GM23338 (cell line): Measurements from ENCODE around the gene KPNA5. TPM values are rescaled to one million over a fixed set of nuclear protein-coding genes. Genes with fewer than 3 reads are reported as not detected.
"Not testable (repeated sequence)": the region's sequence is repeated elsewhere in the genome, so short reads cannot be mapped to it uniquely, and the experiment has no call there.

Source experiments
- ATAC-seq: fragments of 200-7000 bp; cut with Tn5 transposase; 3 replicates; pipeline ENCODE4 v1.9.1; 2020
- DNase-seq: peaks from one replicate; pipeline ENCODE4 v3.0.0-alpha.2; 2015; ENCODE audit warnings: low spot score
- H2AFZ ChIP-seq: fragments of 200-600 bp; sonication (generic); 2 replicates; pipeline ENCODE4 v1.8.0; 2016; ENCODE audit warnings: antibody characterized with exemption, mild to moderate bottlenecking, moderate library complexity
- H3F3A ChIP-seq: fragments of 200-600 bp; sonication (generic); replicated peaks from 2 replicates; pipeline ENCODE4 v1.8.0; 2017; ENCODE audit warnings: antibody characterized with exemption, mixed run types, low read depth
- H3K27ac ChIP-seq: fragments of 200-600 bp; sonication (generic); 2 replicates; pipeline ENCODE4 v1.6.1; 2016; ENCODE audit warnings: low read depth
- H3K27me3 ChIP-seq: fragments of 200-600 bp; sonication (generic); 2 replicates; pipeline ENCODE4 v1.8.0; 2016; ENCODE audit warnings: mild to moderate bottlenecking, mixed run types, moderate library complexity; ENCODE audit not compliant: insufficient read depth
- H3K36me3 ChIP-seq: fragments of 200-600 bp; sonication (generic); 2 replicates; pipeline ENCODE4 v1.8.0; 2016; ENCODE audit warnings: mild to moderate bottlenecking; ENCODE audit not compliant: insufficient read depth
- H3K4me1 ChIP-seq: fragments of 200-600 bp; sonication (generic); 2 replicates; pipeline ENCODE4 v1.8.0; 2016; ENCODE audit warnings: mild to moderate bottlenecking, moderate library complexity; ENCODE audit not compliant: insufficient read depth
- H3K4me2 ChIP-seq: fragments of 200-600 bp; sonication (generic); 2 replicates; pipeline ENCODE4 v1.7.1; 2017; ENCODE audit warnings: mixed run types
- H3K4me3 ChIP-seq: fragments of 200-600 bp; sonication (generic); 2 replicates; pipeline ENCODE4 v1.6.1; 2016; ENCODE audit warnings: mixed run types
- H3K79me2 ChIP-seq: fragments of 200-600 bp; sonication (generic); replicated peaks from 2 replicates; pipeline ENCODE4 v1.8.0; 2017; ENCODE audit warnings: mild to moderate bottlenecking; ENCODE audit not compliant: insufficient read depth
- H3K9me2 ChIP-seq: fragments of 200-600 bp; sonication (generic); 2 replicates; pipeline ENCODE4 v1.8.0; 2017; ENCODE audit not compliant: insufficient read depth
- H4K20me1 ChIP-seq: fragments of 200-600 bp; sonication (generic); replicated peaks from 2 replicates; pipeline ENCODE4 v1.8.0; 2017; ENCODE audit warnings: mild to moderate bottlenecking; ENCODE audit not compliant: insufficient read depth
- H3K27ac Mint-ChIP-seq: 2 replicates; pipeline ENCODE4 v1.8.0; 2020; ENCODE audit warnings: inconsistent platforms, mild to moderate bottlenecking, moderate library complexity, mixed read lengths
- H3K27me3 Mint-ChIP-seq: 3 replicates; pipeline ENCODE4 v1.8.0; 2022; ENCODE audit warnings: low read depth, mild to moderate bottlenecking, moderate library complexity, mixed read lengths, inconsistent platforms; ENCODE audit not compliant: insufficient read depth, poor library complexity
- H3K36me3 Mint-ChIP-seq: 3 replicates; pipeline ENCODE4 v1.8.0; 2021; ENCODE audit warnings: low read depth, mild to moderate bottlenecking, inconsistent platforms, moderate library complexity, mixed read lengths
- H3K4me1 Mint-ChIP-seq: 3 replicates; pipeline ENCODE4 v1.8.0; 2020; ENCODE audit warnings: mild to moderate bottlenecking, inconsistent platforms, mixed read lengths
- H3K4me3 Mint-ChIP-seq: 3 replicates; pipeline ENCODE4 v1.8.0; 2021; ENCODE audit warnings: moderate library complexity, mild to moderate bottlenecking, inconsistent platforms, mixed read lengths
- H3K9me3 Mint-ChIP-seq: 3 replicates; pipeline ENCODE4 v1.8.0; 2020; ENCODE audit warnings: moderate library complexity, mild to moderate bottlenecking, inconsistent platforms, mixed read lengths
- CREB1 ChIP-seq: fragments of 250-450 bp; sonication (Bioruptor Pico); IDR thresholded peaks from 2 replicates; pipeline ENCODE4 v1.5.0; 2020; ENCODE audit warnings: low read depth, mild to moderate bottlenecking, moderate library complexity
- EZH2 ChIP-seq: fragments of 200-600 bp; sonication (generic); IDR thresholded peaks from one replicate; pipeline ENCODE4 v1.8.0; 2017; ENCODE audit warnings: antibody characterized with exemption, mild to moderate bottlenecking, low read depth; ENCODE audit not compliant: unreplicated experiment
- POLR2AphosphoS5 ChIP-seq: IDR thresholded peaks from 2 replicates; pipeline ENCODE4 v1.6.1; 2016; ENCODE audit warnings: antibody characterized with exemption, low read depth
- REST ChIP-seq: IDR thresholded peaks from one replicate; pipeline ENCODE4 v1.6.1; 2018; ENCODE audit warnings: antibody characterized with exemption; ENCODE audit not compliant: unreplicated experiment
- STAT1 ChIP-seq: IDR thresholded peaks from one replicate; pipeline ENCODE4 v1.6.1; 2016; ENCODE audit warnings: antibody characterized with exemption; ENCODE audit not compliant: unreplicated experiment
- ZNF114 ChIP-seq: fragments of 250-450 bp; sonication (Bioruptor Pico); IDR thresholded peaks from 2 replicates; pipeline ENCODE4 v1.5.0; 2020; ENCODE audit warnings: mild to moderate bottlenecking, moderate library complexity
- ZNF331 ChIP-seq: fragments of 250-450 bp; sonication (Bioruptor Pico); IDR thresholded peaks from 2 replicates; pipeline ENCODE4 v1.5.0; 2020; ENCODE audit warnings: low read depth, mild to moderate bottlenecking, moderate library complexity
- ZNF462 ChIP-seq: fragments of 250-450 bp; sonication (Bioruptor Pico); IDR thresholded peaks from 2 replicates; pipeline ENCODE4 v1.5.0; 2020; ENCODE audit warnings: mild to moderate bottlenecking, moderate library complexity
- polyA plus RNA-seq: library from polyadenylated mRNA; unstranded; fragments of >200 nt; fragmentation: Nextera tagmentation; extraction: Ambion mirVana; gene quantifications from 2 replicates; pipeline ENCODE4 v1.2.1, GENCODE V29; 2016
- total RNA-seq: library from RNA; depleted of rRNA; stranded (reverse); fragments of >200 nt; shearing (Covaris generic); gene quantifications from 2 replicates; pipeline ENCODE4 v1.2.3, GENCODE V29; 2014
- TF ChIP-seq, protein P1 (sequence below): IDR thresholded peaks from 2 replicates; pipeline ENCODE4 v1.6.1; 2016; ENCODE audit warnings: antibody characterized with exemption
- TF ChIP-seq, protein P2 (sequence below), 2 experiments: fragments of 200-600 bp in 1 of 2; sonication (generic) in 1 of 2; conservative IDR thresholded peaks; 2 replicates each; pipeline versions ENCODE4 v1.5.1 to v1.6.1; 2016 to 2017; ENCODE audit warnings: antibody characterized with exemption in 2 of 2, low read depth in 2 of 2, mild to moderate bottlenecking in 2 of 2, moderate library complexity in 1 of 2

Gene KPNA5
- total and polyA plus RNA-seq, 2 experiments from 2014 or later = 6.9 to 16.3 TPM

DNA sequence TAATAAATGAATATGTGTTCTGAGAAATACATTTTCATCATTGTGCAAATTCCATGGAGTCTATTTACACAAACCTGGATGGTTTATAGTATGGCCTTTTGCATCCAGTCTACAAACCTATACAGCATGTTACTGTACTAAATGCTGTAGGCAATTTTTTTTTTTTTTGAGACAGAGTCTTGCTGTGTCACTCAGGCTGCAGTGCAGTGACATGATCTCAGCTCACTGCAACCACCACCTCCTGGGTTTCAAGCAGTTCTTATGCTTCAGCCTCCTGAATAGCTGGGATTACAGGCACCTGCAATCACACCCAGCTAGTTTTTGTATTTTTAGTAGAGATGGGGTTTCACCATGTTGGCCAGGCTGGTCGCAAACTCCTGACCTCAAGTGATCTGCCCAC is 22.9 kb downstream of the KPNA5 start:
- H3K9me2 ChIP-seq, H3K4me2 ChIP-seq, H4K20me1 ChIP-seq, H3K27me3 ChIP-seq, H3K9me3 Mint-ChIP-seq, H3K4me3 Mint-ChIP-seq, H3K27me3 Mint-ChIP-seq, H3K4me1 ChIP-seq, ATAC-seq, H3K27ac Mint-ChIP-seq, H3F3A ChIP-seq, H3K27ac ChIP-seq, H3K4me1 Mint-ChIP-seq, H2AFZ ChIP-seq, H3K79me2 ChIP-seq, H3K4me3 ChIP-seq, DNase-seq: not testable (repeated sequence)
- peaks cover 44% of the 10 kb centered on the region for H3K36me3 Mint-ChIP-seq
- H3K36me3 ChIP-seq = 0 out of 2 replicates have a peak, but pooled peaks cover 12% of the 10 kb centered on the region

- H3K79me2 ChIP-seq = no peaks in the 10 kb centered on the region
- ATAC-seq (no peak), DNase-seq (no peak)
- no peaks in the 10 kb centered on the region for H3K4me1 Mint-ChIP-seq
- H3K36me3 ChIP-seq = 0 out of 2 replicates have a peak, but pooled peaks cover 12% of the 10 kb centered on the region
- no peaks in the 10 kb centered on the region for H4K20me1 ChIP-seq
- no peak overlapping the region for H3K4me3 Mint-ChIP-seq
- no peak overlapping the region for H3K27ac ChIP-seq
- H3F3A ChIP-seq = no peaks in the 10 kb centered on the region
- no peak overlapping the region for H2AFZ ChIP-seq
- no peaks in the 10 kb centered on the region for H3K27me3 Mint-ChIP-seq
- H3K27me3 ChIP-seq = no peaks in the 10 kb centered on the region
- H3K9me3 Mint-ChIP-seq = no peaks in the 10 kb centered on the region
- no peak overlapping the region for H3K4me2 ChIP-seq
- no peak overlapping the region for H3K4me3 ChIP-seq
- no peaks in the 10 kb centered on the region for H3K4me1 ChIP-seq
- peaks cover 37% of the 10 kb centered on the region for H3K36me3 Mint-ChIP-seq
- no peak overlapping the region for H3K27ac Mint-ChIP-seq
- no peaks in the 10 kb centered on the region for H3K9me2 ChIP-seq
- TF ChIP-seq, protein P1, sequence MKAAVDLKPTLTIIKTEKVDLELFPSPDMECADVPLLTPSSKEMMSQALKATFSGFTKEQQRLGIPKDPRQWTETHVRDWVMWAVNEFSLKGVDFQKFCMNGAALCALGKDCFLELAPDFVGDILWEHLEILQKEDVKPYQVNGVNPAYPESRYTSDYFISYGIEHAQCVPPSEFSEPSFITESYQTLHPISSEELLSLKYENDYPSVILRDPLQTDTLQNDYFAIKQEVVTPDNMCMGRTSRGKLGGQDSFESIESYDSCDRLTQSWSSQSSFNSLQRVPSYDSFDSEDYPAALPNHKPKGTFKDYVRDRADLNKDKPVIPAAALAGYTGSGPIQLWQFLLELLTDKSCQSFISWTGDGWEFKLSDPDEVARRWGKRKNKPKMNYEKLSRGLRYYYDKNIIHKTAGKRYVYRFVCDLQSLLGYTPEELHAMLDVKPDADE = no peak
- TF ChIP-seq REST = no peak
- TF ChIP-seq, protein P2, sequence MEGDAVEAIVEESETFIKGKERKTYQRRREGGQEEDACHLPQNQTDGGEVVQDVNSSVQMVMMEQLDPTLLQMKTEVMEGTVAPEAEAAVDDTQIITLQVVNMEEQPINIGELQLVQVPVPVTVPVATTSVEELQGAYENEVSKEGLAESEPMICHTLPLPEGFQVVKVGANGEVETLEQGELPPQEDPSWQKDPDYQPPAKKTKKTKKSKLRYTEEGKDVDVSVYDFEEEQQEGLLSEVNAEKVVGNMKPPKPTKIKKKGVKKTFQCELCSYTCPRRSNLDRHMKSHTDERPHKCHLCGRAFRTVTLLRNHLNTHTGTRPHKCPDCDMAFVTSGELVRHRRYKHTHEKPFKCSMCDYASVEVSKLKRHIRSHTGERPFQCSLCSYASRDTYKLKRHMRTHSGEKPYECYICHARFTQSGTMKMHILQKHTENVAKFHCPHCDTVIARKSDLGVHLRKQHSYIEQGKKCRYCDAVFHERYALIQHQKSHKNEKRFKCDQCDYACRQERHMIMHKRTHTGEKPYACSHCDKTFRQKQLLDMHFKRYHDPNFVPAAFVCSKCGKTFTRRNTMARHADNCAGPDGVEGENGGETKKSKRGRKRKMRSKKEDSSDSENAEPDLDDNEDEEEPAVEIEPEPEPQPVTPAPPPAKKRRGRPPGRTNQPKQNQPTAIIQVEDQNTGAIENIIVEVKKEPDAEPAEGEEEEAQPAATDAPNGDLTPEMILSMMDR (conservative IDR thresholded peaks at IDR 0.05; ENCODE audit: low read depth in 2 of 2) = no peak
- TF ChIP-seq CREB1 (CRISPR knock-in tag) = no peak
- TF ChIP-seq STAT1 = no peak
- TF ChIP-seq POLR2AphosphoS5 = no peak
- no peak for TF ChIP-seq ZNF114 (CRISPR knock-in tag)
- TF ChIP-seq ZNF331 (CRISPR knock-in tag) = no peak
- TF ChIP-seq EZH2 = no peak
- TF ChIP-seq ZNF462 (CRISPR knock-in tag) = no peak
Observed at GRCh38 chr6:116705917-116706316, 24.9 kb downstream of the KPNA5 start.
